GM19463 (cell line): ENCODE data around the gene ZNF512B.

Source experiments
- ATAC-seq: cut with Tn5 transposase; IDR thresholded peaks from one replicate; pipeline ENCODE4 v1.9.1; 2021; ENCODE audit warnings: mild to moderate bottlenecking, moderate library complexity; ENCODE audit not compliant: unreplicated experiment

Gene ZNF512B

DNA sequence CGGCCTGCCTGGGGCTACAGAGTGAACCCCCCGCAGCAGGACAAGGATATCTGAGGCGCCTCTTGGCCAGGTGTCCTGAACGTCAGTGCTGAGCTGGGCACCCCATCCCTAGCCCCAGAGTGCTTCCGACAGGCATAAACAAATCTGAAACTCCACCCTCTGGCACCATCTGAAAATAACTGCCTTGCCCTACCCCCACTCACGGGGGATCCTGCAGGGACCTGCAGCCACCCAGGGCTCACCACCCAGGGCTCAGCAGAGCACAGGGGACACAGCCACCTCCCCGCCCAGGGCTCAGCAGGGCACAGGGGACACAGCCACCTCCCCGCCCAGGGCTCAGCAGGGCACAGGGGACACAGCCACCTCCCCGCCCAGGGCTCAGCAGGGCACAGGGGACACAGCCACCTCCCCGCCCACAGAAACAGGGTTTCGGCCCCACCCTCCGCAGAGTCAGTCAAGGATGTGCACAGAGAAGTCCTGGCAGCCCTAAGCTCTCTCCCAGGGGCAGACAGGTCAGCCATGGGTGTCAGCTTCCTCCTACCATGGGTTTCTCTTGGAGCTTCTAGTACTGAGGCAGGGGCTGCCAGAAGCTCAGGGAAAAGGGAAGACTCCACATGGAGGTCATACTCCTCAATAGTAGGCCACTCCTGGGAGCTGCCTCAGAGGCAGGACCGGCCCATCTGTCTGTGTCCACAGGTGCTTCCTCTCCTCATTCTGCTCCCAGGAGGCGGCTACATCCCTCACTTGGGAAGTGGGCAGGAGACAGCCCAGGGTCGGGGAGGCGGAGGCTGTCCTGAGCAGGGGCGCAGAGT lies 18.1 kb downstream of the ZNF512B start:
- no peak for ATAC-seq

DNA sequence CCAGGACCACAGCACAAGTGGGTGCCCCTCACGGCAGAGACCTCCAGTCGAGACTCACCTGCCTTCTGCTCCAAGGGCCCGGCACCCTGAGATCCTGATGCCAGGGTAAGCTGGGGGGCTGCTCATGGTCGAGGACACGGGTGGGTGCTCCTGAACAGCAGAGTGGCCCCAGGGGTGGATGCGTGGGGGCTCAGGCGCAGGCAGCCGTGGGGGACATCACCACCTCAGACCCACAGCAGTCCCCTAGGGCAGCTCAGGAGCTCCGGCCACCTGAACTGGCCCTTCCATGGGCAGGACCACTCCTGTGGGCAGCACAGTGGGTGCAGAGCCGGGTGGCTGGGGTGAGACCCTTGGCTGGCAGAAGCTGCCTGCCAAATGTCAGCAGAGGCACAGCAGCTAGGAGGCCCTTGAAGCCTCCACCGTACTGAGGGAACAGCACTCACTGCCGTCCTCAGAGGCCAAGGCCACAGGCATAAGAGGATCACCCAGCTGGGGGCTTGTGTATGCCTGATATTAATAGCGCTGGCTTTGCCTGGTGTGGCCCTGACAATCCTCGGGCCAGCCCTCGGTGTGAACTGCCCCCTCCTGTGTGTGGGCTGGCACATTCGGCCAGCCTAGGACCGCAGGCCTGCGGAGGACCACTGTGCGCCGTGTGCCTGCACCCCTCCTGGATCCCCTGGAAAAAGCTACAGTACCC lies 18.9 kb downstream of the ZNF512B start:
- ATAC-seq, result no peak

DNA sequence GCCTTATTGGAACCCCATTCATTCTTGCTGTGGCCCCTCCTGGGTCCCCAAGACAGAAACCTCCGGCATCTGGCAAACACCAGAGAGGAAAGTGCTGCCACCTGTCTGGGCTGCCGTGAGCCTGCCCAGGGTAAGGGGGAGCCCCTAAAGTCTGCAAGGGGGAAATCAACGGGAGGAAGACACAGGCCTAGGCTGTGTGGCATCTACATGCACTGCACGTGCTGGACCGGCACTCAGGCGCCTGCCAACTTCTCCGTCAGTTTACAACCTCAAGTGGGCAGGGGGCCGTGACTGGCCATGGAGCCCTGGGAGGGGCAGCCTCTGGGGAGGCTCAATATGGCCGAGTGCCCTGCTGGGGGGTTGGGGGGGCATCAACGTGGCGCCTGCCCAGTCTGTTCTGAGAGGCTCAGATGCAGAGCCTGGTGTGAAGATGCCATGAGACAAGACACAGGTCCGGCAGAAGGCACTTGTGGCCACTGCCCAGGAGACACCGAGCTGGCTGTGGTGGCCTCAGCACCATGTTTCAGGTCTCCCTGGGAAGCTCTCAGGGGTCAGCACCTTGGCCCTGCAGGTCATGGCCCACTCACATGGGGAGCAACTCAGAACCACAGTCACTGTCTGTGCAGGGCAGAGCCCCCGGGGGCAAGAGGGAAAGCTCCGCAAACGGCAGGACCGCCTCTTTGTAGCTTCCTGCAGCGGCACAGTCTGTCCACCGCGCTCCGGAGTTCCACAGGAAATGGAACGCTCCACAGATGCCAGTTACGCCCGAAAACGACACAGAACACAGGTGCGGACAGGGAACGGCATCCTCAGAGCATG lies 21.9 kb downstream of the ZNF512B start:
- ATAC-seq, result no peak

DNA sequence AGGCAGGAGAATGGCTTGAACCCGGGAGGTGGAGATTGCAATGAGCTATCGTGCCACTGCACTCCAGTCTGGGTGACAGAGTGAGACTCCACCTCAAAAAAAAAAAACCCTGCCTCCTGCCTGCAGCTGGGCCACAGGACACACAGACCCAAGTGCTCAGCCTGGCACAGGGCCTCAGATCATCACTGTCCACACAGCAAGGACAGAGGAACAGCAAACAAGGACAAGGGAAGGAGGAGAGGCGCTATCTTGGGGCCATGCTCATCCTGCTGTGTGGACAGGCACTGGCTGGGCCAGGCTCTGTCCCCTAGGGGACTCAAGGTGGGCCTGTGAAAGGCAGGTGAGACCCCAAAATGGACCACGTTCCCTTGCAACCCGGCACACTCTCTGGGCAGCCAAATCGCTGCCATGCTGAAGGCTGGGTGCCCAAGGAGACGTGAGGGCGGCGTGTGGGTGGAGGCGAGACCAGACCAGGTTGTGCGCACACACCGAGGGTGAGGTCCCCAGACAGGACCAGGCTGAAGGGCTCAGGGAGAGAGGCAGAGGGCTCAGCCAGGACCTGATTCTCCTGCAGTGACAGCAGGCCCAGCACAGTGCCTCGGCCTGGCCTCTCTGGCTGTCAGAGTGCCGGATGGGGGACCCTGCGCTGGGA lies 22.6 kb downstream of the ZNF512B start:
- no peak for ATAC-seq

DNA sequence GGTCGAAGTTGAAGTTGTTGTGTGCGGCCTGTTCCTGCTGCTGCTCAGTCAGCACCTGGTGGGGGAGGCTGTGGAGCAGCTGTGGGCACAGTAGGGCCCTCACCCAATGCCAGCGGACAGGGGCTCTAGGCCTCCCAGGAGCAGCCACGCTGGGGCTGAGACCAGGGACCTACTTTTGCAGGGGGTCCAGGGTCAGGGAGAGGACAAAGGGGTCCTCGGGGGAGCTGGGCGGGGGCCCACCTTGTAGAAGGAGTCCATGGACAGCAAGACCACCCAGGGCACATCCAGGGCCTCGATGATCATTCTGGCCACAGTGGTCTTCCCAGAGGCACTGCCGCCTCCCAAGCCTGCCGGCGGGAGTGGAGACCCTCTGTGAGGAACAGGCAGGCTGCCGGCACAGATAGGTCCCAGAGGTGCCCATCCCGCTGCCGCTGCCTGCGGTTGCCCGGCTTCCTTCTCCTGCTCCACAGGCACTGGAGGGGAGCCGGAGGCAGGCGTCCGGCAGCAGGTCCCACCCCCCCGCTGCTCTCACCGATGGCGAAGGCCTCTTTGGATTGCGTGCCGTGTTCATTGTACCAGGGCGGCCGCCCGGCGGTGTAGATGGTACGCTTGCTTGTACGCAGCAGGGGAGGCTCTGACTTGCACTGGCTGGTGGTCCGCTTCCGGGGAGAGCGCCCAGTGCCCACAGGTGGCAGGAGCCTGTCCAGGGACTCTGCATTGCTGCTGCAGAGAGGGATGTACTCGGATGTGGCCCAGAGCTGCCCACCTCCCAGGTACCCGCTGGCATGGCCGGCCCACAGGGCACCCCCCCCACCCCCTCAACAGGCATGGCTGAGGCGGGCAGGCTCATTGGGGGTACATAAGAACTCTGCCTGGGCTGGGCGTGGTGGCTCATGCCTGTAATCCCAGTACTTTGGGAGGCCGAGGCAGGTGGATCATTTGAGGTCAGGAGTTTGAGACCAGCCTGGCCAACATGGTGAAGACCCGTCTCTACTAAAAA lies 23.5 kb downstream of the ZNF512B start:
- ATAC-seq, result no peak

DNA sequence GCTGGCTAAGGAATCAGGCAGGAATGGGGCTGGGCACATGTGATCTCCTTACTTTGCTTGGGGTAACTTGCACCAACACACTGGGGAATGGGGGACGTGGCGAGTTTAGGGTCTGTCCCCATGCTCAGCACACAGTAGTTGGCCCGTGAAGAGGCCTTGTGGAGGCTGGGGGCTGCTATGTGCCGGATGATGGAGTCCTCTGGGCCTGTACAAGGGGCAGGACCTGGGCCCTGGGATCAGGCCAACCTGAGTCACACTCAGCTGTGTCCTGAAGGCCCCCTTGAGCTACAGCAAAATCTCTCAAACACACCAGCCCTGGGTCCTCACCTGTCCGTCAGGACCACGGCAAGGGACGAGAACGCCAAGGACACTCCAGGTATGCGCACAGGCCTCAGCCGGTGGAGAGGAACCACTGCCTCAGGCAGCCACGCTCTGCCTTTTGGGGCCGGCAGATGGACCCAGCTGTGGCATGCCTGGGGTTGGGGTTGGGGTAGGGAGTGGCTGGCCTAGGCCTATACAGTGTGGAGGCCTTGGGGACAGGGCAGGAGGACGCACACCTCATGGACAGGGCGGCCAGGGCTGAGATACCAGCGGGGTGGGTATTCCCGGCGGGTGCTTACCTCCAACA lies 24.6 kb downstream of the ZNF512B start:
- no peak for ATAC-seq

DNA sequence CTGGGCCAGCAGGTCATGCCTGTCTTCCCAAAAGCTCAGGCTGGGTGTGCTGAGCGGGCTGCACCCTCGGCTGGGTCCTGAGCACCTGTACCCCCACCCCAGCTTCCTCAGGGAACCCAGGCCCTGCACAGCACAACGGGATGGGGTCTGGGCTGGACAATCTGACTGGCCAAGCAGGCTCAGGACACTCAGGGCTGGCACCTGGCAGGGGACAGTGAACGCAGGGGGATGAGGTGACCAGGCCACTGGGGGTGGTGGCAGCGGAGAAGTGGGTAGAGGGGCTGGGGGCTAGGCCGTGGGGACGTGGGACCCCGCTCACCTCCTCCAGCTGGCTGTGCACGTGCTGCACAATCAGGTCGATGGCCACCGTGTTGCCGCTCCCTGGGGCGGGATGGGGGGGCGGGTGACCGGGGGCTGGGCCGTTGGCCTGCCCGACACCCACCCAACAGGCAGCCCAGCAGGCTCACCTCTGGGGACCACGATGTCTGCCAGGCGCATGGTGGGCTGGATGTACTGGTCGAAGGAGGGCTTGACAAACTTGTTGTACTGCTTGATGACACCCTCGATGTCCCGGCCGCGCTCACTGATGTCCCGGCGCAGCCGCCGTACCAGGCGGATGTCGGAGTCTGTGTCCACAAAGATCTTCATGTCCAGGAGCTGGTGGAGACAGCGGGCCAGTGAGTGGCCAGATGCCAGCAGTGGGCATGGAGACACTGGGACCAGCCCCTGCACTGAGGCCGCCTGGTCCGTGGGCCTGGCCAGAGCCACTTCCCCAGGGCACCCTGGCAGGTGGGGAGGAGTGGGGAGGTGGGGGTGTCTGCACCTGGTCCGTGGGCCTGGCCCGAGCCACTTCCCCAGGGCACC lies 25.4 kb downstream of the ZNF512B start:
- ATAC-seq, result no peak

DNA sequence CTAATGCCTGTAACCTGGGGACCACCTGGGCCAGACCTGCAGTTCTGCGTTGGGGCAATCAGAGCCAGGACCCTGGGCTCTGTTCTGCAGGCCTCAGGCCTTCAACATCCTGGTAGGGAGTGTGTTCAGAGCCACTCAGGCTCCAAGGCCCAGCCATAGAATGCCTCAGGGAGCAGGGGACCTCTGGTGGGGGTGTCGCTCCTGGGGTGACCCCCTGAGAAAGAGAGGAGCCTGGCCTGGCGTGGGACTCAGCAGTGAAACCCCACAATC lies 26.0 kb downstream of the ZNF512B start:
- ATAC-seq, result no peak

DNA sequence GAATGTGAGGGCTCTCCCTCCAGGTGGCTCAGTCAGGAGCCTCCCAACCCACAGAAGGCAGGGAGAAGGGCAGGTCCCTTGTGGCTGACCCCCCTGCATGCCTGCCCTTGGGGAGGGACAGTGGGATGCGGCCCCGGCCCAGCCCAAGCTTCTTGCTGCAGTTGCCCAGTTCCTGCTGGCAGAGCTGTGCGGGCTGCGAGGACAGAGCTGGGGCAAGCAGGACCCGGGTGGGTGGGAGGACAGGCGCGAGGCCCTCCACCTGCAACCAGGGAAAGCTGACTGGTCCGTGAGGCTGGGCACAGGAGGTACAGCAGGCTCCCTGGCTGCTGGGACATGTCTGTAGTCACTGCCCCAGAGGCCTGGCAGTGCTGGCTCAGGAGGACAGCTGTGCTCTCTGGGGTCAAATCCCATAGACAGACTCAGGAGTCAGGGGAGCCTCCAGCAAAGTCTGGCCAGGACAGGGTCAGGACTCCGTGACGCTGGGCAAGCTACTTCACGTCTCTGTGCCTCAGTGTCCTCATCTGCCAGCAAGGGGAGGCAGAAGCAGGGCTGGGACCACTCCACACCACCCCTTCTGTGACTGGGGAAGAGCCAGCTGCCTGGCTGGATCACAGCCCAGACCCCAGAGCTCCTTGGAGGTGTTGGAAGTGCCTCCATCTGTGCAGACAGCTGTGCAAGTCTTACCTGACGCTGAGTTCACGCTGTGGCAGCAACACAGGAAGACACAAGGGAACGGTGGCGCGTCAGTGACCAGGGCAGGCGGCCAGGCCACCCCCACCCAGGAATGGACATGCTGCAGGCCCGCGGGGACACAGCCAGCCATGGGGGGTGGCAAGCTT lies 26.5 kb downstream of the ZNF512B start:
- no peak for ATAC-seq

DNA sequence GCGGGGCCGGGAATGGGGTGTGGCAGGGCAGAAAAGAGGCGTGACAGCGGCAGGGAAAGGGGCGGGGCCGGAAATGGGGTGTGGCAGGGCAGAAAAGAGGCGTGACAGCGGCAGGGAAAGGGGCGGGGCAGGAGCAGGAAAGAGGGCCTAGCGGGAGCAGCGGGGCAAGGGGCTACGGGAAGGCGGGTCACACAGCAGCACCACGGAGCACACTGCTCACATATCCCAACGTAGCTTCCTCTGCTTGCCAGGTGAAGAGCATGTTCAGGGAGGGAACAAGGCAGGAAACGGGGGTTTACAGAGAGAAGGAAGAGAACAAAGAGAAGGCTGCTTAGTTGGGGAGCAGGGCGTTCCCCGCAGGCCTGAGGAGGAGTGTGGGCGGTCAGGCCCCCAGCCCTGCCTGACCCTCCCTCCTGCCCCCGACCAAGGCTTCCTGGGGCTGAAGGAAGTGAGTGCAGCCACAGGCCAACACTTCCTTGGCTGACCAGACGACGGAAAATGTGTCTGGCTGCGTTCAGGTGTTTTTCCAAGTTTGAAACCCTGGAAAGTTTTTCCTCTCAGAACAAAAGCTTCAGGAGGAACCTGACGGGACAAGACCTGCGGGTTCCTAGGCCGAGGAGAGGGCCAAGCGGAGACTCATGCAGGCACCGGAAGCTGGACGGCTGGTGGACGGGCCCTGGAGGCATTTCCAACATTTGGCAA lies 27.3 kb downstream of the ZNF512B start:
- ATAC-seq, result no peak

DNA sequence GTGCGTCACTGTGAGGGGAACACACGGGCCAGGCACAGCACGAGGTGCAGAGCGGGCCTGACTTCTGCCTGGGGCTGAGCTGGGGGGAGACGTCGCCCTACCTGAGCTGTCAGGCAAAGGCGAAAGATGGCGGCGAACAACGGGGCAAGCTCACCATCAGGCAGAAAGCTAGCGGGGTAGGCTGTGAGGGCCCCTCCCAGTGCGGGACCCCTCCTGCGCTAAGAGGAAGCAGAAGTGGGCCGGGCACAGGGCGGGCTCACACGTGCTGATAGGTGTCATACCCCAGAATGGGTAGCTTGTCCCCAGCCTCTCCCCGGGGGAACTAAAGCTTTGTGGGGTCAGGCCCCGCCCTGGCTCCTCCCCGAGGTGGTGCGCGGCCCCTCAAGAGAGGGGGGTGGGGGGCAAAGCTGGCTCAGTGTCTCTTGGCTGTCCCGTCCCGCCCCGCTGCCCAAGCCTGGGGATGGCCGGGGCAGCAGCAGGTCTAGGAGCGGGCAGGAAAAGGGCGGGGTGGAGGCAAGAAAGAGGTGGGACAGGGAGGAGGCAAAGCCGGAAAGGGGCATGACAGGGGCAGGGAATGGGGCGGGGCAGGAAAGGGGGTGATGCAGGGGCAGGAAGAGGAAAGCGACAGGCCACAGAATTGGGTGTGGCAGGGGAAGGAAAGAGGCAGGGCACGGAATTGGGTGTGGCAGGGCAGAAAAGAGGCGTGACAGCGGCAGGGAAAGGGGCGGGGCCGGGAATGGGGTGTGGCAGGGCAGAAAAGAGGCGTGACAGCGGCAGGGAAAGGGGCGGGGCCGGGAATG lies 28.2 kb downstream of the ZNF512B start:
- ATAC-seq, result no peak

DNA sequence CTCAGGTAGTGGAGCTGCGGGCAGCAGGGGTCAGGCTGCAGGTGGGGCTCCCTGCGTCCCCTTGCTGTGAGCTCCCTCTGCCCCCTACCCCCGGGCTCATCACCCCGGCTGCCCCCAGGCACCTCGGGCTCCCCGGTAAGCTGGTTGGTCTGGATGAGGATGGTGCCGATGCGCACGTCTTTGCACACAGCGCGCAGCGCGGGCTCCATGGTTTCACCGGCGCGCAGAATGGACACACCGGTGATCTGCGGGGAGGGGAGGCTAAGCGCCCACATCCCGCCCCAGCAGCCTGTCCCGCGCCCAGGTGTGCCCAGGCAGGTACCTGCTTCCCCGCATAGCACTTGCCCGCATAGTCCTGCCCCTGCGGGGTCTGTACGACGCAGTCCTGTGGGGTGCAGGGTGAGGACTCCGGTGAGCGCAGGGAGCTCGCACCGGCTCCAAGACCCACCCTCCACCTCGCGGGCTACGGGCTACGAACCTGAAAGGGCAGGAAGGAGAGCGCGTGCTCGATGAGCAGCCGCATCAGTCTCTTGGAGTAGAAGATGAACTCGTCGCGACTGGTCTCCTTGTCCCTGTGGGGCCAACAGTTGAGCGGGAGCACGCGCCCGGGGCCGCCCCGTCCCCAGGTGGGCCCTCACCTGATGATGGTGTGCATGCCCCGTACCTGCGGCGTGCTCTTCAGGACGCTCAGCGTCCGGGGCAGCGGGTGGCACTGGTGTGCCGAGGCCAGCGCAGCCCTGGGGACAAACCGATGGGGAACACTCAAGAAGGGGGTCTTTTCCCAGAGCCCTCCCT lies 29.1 kb downstream of the ZNF512B start:
- no peak for ATAC-seq

DNA sequence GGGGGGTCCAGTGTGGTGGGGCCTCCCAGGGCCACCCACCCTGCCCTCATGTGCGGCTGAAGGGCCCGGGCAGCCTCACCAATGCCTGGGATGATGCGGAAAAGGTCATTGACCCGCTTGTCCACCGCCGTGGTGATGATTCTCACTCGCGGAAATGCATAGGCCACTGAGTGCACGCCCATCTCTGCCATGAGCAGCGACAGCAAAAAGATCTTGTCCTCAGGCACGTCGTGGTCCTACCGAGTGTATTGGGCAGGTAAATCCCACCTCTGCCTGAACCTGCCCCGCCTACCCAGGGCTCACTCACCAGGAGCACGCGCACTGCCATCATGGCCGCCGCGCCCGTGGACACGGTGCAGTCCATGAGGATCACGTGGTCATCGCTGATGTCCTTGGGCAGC lies 29.7 kb downstream of the ZNF512B start:
- no peak for ATAC-seq

DNA sequence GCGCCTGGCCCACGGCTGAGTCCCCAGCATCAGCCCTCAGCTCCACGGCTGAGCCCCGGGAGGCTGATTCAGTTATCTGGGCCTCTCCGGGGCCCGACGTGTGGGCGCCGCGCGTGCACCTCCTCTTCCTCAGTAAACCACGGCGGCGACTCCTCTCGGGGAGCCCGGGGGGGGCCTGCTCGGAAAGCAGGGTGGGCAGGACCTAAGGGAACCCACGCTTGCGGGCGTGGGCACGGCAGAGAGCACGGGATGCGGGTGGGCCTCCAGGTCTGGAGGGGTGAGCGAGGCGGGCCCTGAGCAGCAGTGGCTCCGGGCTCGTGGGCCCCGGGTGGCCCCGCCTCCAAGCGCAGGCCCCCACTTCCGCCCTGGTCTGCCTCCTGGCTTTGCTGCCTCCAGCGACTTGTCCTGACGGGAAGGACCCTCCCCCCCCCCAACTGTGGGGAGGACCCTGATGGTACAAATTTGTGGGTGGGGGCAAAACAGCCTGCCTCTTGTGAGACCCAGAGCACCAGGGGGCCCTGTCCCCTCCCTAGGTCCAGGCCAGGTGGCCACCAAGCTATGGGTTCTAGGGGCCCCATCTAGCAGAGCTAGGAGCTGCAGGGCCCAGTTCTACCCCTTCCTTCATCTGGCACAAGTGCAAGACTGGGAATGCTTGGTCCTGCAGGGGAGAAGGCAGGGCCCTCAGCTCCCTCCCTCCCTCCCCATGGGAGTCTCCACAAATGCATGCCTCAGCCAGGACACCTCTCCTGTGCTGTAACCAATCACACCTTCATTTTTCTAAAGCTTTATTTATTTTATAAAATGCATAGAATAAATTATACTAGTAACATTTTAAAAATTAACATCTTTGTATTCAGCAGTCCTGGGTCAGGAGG lies 30.4 kb downstream of the ZNF512B start:
- no peak for ATAC-seq

DNA sequence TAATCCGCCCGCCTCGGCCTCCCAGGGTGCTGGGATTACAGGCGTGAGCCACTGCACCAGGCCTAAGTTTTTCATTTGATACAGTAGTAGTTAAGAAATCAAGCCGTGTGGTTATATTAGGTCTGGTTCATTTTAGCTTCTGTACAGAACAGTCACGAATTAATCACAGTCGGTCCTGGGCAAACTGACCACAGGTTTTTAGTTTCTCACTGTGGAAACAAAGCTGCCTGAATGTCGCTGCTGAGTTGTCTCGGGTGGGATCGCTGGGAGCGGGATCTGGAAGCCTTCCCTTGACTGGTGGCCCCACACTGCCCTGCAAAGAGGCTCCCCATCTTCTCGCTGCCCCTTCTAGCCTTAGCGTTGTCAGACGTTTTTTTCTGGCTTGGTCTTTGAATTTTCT lies 32.1 kb downstream of the ZNF512B start:
- no peak for ATAC-seq
